Measurements from ENCODE around the gene ALDH1A3.
"Not testable (repeated sequence)": the region's sequence is repeated elsewhere in the genome, so short reads cannot be mapped to it uniquely, and the experiment has no call there.

The ALDH1A3 gene

DNA sequence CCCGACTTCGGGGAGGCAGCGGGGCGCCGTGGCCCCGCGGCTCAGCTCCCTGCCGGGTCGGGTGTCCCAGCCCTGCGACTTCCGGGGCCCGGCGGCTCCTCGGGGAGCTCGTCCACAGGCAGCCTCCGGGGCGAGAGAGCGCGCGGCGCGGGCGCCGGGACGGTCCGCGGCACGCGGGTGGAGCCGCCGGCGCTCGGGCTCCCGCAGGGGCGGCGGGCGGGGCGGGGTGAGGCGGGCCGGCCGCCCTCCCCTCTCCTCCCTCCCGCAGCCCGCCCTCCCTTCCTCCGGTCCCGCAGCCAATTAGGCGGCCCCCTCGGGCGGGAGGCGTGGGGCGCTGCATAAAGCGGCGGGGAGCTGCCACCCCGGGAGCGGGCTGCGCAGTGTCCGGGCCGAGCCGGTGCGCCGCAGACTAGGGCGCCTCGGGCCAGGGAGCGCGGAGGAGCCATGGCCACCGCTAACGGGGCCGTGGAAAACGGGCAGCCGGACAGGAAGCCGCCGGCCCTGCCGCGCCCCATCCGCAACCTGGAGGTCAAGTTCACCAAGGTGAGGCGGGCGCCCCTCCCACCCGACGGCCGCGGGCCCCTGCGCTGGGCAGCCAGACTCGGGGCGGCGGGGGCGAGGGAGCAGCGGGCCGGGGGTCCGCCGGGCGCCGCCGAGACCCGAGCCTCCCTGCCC, at the start of gene ALDH1A3:
TSS of gene ALDH1A3 (plus strand) at position 368 of the 675 bp plus-strand sequence. CDS start at position 445, 77 bp downstream.
- no peak for DNase-seq

GRCh38 chr15:100831467-100831866, 48.2 kb upstream of the ALDH1A3 start:
- no peak for DNase-seq

DNA sequence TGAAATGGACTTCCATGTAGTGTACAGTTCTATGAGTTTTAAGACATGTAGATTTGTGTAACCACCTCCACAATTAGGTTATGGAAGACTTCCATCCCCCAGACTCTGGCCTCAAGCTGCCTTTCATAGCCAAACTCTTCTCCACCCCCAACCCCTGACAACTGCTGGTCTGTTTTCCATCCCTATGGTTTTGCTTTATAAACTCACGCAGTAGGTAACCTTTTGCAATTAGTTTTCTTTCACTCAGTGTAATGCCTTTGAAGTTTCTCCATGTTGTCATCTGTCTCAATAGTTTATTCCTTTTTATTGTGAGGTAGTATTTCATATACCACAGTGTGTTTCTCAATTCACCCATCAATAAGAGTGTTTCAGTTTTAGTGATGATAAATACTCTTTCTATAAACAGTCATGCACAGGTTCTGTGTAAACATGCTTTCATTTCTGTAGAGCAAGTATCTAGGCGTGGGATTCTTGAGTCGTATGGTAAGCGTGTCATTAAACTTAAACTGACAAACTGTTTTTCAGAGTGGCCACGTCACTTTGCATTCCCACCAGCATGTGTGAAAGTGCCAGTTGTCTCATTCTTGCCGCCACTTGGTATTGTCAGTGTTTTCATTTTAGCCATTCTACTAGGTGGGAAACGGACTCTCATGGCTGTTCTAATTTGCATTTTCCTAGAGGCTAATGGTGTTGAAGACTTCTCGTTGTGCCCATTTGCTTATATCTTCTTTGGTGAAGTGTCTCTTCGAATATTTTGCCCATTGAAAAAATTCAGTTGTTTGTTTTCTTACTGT, 47.3 kb upstream of the ALDH1A3 start:
- DNase-seq: no peak

DNA sequence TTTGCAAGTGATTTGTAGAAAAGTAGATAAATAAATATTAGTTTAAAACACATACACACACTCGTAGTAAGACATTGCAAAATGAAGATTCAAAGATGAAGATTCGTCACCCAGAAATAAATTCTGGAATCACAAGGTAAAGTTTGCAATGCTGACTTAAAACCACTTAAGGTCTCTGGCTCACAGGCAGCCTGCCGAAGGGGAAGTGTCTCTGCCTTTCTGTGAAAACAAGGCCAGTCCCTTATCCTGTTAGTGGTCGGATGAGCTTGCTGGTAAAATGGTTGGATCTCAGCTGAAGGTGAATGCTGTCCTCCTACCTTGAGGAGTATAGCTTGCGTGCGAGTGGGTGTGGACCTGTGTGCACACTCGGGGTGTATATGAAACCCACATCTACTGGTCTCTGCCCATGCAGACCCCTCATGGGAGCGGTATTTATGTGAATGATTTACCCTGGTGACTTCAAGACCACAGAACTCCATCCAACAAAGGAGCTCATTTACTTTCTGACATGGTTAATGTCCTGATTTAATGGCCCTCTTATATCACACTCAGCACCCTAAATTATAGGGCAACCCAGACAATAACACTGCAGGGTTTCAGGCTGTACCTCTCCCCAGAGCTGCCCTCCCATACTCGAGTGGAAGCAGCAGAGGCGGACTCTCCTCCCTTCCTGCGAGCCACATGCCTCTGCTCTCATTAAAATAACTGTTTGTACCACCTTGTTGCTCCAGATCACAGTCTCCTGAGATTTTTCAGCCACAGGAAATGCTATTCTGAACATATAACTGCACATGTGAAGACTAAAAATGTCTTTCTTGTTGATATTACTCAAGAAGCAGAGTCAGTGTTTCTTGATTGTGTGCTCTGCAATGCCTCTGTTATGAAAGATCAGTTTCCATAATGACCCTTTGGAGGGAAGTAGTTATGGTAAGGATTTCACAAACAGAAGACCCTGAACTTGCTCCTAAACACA, 45.9 kb upstream of the ALDH1A3 start:
- DNase-seq: no peak

DNA sequence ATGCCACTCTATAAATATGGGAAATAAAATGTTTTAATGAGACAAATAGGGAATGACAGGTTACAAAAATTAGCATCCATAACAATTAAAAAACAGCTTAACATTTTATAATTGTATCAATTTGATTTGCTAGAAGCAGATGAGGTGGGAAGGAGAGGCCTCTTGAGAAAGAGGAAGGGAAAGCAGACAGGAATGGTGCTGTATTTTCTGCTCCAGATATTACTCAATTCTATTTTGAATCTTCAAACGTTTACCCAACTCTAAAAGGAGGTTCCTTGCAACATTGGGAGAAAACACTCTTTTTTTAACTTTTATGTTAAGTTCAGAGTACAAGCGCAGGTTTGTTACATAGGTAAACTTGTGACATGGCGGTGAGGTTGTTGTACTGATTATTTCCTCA, 44.9 kb upstream of the ALDH1A3 start:
- no peak for DNase-seq

GRCh38 chr15:100835636-100836035, 44.0 kb upstream of the ALDH1A3 start:
- no peak for DNase-seq

- no peak for DNase-seq
These were observed 43.1 kb upstream of the ALDH1A3 start for GRCh38 chr15:100836501-100836900.

- no peak for DNase-seq
These were observed 38.2 kb upstream of the ALDH1A3 start for GRCh38 chr15:100841426-100841825.

GRCh38 chr15:100842756-100843730, 36.6 kb upstream of the ALDH1A3 start:
- no peak for DNase-seq

- no peak for DNase-seq
These were observed 35.5 kb upstream of the ALDH1A3 start for GRCh38 chr15:100844167-100844566.

- no peak for DNase-seq
These were observed 34.9 kb upstream of the ALDH1A3 start for GRCh38 chr15:100844778-100845177.

- no peak for DNase-seq
These were observed 32.4 kb upstream of the ALDH1A3 start for GRCh38 chr15:100847194-100847593.

- DNase-seq: no peak
These were observed 30.4 kb upstream of the ALDH1A3 start for GRCh38 chr15:100849021-100849854.

DNA sequence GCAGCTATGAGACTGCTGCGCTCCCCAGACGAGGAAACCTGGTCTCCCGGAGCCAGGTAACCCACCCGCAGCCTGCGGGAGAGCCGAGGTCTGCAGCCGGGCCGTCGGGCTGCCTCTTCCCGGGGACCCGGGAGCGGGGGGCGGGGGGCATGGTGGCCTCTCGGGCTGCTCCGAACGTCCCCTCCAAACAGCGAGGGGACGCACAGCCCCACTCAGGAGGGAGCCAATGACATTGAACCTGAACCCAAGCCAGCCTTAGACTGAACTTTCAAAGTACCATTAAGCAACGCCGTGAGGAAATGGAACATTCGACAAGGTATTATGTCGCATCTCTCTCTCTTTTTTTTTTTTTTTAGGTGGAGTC, 29.8 kb upstream of the ALDH1A3 start:
- no peak for DNase-seq

GRCh38 chr15:100851428-100852015, 28.1 kb upstream of the ALDH1A3 start:
- not testable (repeated sequence) for DNase-seq

GRCh38 chr15:100852630-100853029, 27.0 kb upstream of the ALDH1A3 start:
- no peak for DNase-seq

DNA sequence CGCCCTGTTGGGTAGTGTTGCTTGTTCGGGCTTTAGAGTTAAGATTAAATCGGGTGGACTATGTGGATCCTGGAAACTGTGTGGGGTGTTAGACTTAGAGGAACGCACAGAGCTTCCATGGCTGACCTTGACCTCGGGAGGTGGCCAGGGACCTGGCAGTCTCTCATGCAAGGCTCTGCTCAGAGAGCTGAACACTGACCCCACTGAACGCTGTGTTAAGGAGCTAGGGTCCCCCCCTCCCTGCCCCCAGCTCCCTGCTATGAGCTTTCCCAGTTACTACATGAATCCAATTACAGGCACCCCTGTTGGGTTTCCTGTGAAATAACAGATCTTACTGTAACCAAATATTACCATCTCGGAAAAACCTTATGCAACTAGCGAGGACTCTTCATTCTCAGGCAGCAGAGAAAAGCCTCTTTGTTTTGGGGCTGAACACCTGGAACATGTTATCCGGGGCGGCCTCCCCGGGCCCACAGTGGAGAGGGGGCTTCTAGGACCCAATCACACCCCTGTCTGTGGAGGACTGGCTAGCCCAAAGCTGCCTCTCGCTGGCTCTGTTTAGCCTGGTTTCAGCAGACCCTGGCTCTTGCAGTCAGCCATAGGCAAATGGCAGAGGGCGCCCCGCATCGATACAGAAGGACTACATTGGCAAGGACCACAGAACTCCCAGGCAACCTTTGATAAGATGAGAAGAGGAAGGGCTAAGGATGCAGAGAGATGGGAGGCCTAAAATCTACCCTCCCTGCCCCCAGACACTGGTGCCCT, 25.8 kb upstream of the ALDH1A3 start:
- DNase-seq: no peak

DNA sequence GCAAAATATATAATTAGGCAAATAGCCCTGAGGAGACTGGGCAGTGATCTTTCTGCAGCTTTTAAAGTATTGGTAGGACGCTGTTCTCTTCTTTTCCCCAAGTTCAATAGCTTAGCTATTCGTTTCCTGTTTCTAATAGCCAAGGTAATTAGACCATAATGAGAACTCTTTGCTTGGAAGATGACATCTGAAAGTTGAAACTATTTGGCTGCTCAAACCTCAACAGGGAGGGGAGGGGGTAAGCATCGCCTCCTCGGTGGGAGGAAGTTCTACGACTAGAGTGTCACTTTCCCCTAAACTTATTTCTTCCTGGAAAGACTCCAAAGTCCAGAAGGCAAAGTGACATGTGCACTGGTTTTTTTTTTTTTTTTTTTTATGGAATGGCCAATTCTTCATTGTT, 22.8 kb upstream of the ALDH1A3 start:
- no peak for DNase-seq

GRCh38 chr15:100858294-100858693, 21.3 kb upstream of the ALDH1A3 start:
- DNase-seq: no peak
